Activated naive CD4-positive, alpha-beta T cell treated with anti-CD3 and anti-CD28 coated beads, Interleukin-2, amount 50 U/mL, for 72 hours (primary cell): ENCODE measurements around the gene XRCC2. TPM values are rescaled to one million over a fixed set of nuclear protein-coding genes. Genes with fewer than 3 reads are reported as not detected.
"Not testable (repeated sequence)": the region's sequence is repeated elsewhere in the genome, so short reads cannot be mapped to it uniquely, and the experiment has no call there.

Source experiments
- ATAC-seq, 2 donors: fragments of 150-1000 bp; cut with Tn5 transposase; 2 replicates each; pipeline ENCODE4 v1.10.0; 2021; ENCODE audit warnings: mild to moderate bottlenecking in 2 of 2, moderate library complexity in 2 of 2
- DNase-seq, 2 donors: peaks; one replicate each; pipeline ENCODE4 v3.0.0; 2021 to 2022; ENCODE audit warnings: low spot score in 2 of 2
- H3K27ac Mint-ChIP-seq, 2 donors: one replicate each; pipeline ENCODE4 v1.8.0; 2022; ENCODE audit warnings: mild to moderate bottlenecking in 2 of 2, mixed read lengths in 2 of 2
- H3K36me3 Mint-ChIP-seq, 2 donors: one replicate each; pipeline ENCODE4 v1.8.0; 2022; ENCODE audit warnings: mixed read lengths in 2 of 2
- H3K9me3 Mint-ChIP-seq, 2 donors: one replicate each; pipeline ENCODE4 v1.8.0; 2022; ENCODE audit warnings: mixed read lengths in 2 of 2
- total RNA-seq, 2 donors: library from RNA; stranded (reverse); gene quantifications; one replicate each; pipeline ENCODE4 v1.2.3, GENCODE V29; 2022

The XRCC2 gene
- total RNA-seq = 10 to 100 TPM; 11.5 to 26.2 TPM

- ATAC-seq = peak; percentile 94 to 96
- no peaks in the 10 kb centered on the region for H3K9me3 Mint-ChIP-seq
Measured at GRCh38 chr7:152675759-152676636, at the start of gene XRCC2. Gene XRCC2 (minus strand): TSS chr7:152676141. CDS start chr7:152676079, 62 bp downstream.

GRCh38 chr7:152723364-152723763, 47.4 kb upstream of the XRCC2 start:
- ATAC-seq (no peak), DNase-seq (no peak)
- Mint-ChIP-seq H3K27ac (no peak overlapping the region), H3K9me3 (no peaks in the 10 kb centered on the region), H3K36me3 (no peaks in the 10 kb centered on the region)

More at GRCh38 chr7:152675759-152676636, at the start of gene XRCC2:
- peak; percentile 98 for DNase-seq
- Mint-ChIP-seq H3K36me3 (peaks cover 15 to 21% of the 10 kb centered on the region in 2 donors), H3K27ac (peak within 1 kb of the TSS; percentile 89 to 100)

DNA sequence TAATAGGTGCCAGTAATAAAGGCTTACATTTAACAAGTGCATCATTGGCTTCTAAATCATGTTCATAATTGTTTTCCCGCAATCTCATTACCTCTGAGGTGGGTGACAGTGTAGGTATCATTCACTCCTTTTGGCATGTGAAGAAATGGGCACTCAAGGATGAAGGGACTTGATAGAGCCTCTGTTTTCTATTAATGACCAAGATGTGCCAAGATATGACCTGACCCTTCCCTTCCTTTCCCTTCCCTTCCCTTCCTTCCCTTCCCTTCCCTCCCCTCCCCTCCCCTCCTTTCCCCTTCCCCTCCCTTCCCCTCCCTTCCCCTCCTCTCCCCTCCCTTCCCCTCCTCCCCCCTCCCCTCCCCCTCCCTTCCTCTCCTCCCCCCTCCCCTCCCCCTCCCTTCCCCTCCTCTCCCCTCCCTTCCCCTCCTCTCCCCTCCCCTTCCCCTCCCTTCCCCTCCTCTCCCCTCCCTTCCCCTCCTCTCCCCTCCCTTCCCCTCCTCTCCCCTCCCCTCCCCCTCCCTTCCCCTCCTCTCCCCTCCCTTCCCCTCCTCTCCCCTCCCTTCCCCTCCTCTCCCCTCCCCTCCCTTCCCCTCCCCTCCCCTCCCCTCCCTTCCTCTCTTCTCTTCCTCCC, 36.6 kb upstream of the XRCC2 start:
- H3K9me3 Mint-ChIP-seq, H3K27ac Mint-ChIP-seq, H3K36me3 Mint-ChIP-seq, DNase-seq, ATAC-seq: not testable (repeated sequence)

GRCh38 chr7:152711444-152711944, 35.6 kb upstream of the XRCC2 start:
- DNase-seq = no peak
- H3K27ac Mint-ChIP-seq = no peak overlapping the region
- no peak for ATAC-seq
- H3K36me3 Mint-ChIP-seq = no peaks in the 10 kb centered on the region
- no peaks in the 10 kb centered on the region for H3K9me3 Mint-ChIP-seq

GRCh38 chr7:152710153-152710442, 34.2 kb upstream of the XRCC2 start:
- H3K9me3 Mint-ChIP-seq = peaks cover 0 to 4% of the 10 kb centered on the region in 2 donors
- H3K36me3 Mint-ChIP-seq = peaks cover 0 to 6% of the 10 kb centered on the region in 2 donors
- no peak for ATAC-seq

GRCh38 chr7:152709287-152710152, 33.6 kb upstream of the XRCC2 start:
- peak in 1 of 2 donors; percentile 28 for ATAC-seq
- Mint-ChIP-seq H3K36me3 (peaks cover 0 to 12% of the 10 kb centered on the region in 2 donors), H3K27ac (no peak overlapping the region), H3K9me3 (peaks cover 3 to 9% of the 10 kb centered on the region in 2 donors)
- no peak for DNase-seq

More at GRCh38 chr7:152710153-152710442, 34.2 kb upstream of the XRCC2 start:
- DNase-seq = no peak
- no peak overlapping the region for H3K27ac Mint-ChIP-seq

- Mint-ChIP-seq H3K9me3 (peaks cover 6 to 12% of the 10 kb centered on the region in 2 donors), H3K27ac (no peak overlapping the region), H3K36me3 (peaks cover 0 to 16% of the 10 kb centered on the region in 2 donors)
- DNase-seq (no peak), ATAC-seq (no peak)
Measured at GRCh38 chr7:152704796-152705384, 28.9 kb upstream of the XRCC2 start.

DNA sequence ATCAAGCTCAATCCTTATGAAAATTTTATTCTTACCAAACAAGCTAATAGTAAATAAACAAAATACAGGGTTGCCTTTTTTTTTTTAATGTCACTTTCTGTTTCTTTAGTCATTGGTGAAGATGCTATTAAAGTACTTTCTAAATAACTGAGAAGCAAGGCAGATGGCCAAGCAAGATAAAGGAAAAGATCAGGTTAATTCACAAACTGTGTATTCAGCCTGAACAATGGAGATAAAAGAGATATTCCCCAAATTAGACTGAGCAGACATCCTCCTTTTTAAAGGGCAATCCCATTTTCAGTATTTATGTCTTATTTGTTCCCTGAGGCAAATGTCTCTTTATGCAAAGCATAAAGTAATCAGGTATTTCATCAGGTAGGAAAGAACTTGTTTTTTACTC, 23.1 kb upstream of the XRCC2 start:
- DNase-seq (no peak), ATAC-seq (no peak)
- H3K9me3 Mint-ChIP-seq = no peaks in the 10 kb centered on the region
- no peaks in the 10 kb centered on the region for H3K36me3 Mint-ChIP-seq
- no peak overlapping the region for H3K27ac Mint-ChIP-seq

DNA sequence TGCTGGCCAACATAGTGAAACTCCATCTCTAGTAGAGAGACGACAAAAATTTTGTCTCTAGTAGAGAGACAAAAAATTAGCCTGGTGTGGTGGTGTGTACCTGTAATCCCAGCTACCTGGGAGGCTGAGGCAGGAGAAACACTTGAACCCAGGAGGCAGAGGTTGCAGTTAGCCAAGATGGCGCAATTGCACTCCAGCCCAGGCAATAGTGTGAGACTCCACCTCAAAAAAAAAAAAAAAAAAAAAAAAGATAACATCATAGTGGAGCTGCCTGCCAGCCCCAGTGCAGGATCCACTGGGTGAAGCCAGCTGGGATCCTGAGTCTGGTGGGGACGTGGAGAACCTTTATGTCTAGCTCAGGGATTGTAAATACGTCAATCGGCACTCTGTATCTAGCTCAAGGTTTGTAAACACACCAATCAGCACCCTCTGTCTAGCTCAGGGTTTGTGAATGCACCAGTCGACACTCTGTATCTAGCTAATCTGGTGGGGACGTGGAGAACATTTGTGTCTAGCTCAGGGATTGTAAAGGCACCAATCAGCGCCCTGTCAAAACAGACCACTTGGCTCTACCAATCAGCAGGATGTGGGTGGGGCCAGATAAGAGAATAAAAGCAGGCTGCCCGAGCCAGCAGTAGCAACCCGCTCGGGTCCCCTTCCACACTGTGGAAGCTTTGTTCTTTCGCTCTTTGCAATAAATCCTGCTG, 21.5 kb upstream of the XRCC2 start:
- H3K36me3 Mint-ChIP-seq, H3K27ac Mint-ChIP-seq, ATAC-seq, H3K9me3 Mint-ChIP-seq, DNase-seq: not testable (repeated sequence)

DNA sequence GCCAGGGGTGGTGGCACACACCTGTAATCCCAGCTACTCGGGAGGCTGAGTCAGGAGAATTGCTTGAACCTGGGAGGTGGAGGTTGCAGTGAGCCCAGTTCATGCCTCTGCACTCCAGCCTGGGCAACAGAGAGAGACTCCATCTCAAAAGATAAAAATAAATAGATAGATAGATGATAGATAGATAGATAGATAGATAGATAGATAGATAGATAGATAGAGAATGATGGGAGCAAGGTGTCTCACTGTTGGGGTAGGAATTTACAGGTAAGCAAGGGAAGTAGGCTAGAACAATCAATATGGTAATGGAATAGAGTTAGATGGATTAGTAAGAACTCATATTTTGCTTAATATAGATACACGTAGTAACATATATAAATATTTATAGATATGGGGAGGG, 16.3 kb upstream of the XRCC2 start:
- DNase-seq, H3K9me3 Mint-ChIP-seq, H3K36me3 Mint-ChIP-seq, ATAC-seq, H3K27ac Mint-ChIP-seq: not testable (repeated sequence)

DNA sequence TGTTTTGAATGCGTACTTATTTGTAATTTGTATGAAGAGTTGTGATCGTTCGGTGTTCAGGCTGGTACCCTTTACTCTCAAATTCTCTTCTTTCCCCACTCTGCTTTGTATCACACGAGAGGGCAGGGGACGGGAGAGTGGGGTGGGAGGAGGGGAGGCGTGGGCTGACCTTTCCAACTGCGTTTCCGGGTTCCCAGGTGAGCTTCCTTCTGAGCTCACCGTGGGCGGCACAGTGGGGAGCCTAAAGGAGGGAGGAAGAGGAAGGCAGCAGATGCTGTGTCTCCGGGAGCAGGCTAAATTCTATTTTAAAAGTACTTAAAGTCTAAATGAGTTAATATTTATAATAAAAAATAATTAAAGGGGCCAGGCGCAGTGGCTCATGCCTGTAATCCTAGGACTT, 7.4 kb upstream of the XRCC2 start:
- no peak for ATAC-seq
- Mint-ChIP-seq H3K36me3 (no peaks in the 10 kb centered on the region), H3K27ac (no peak overlapping the region), H3K9me3 (no peaks in the 10 kb centered on the region)
- DNase-seq = no peak

DNA sequence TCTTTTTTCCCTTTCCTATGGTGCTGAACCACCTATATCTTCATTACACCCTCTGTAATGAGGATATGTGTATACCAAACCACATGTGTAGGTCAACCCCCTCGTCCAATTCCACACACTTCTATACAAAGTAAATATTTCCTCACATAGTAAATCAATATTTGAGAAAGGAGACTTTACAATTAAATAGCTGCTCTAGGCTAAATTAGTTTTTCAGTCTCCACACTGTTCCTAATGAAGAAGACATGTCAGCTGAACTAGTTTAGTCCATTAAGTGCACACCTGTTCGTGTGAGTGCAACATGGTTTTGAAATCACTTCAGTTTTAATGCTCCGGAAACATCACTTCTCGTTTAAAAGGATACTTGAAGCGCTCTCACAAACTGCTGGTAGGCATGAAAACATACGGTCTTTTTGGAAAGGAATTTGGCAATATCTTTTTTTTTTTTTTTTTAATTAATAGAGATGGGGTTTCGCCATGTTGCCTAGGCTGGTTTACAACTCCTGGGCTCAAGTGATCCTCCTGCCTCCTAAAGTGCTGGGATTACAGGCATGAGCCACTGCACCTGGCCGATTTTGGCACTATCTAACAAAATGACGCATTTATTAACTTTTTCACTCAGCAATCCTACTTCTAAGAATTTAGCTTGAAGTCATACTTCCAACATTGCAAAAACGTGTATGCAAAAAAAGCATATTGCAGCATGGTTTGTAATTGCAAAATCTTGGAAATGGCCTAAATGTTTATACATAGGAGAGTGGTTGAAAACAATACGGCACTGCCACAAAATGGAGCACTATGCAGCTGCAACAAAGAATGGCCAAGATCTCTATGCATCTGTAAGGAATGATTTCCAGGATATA, 2.1 kb upstream of the XRCC2 start:
- peaks cover 14 to 15% of the 10 kb centered on the region in 2 donors for H3K36me3 Mint-ChIP-seq
- H3K27ac Mint-ChIP-seq = no peak overlapping the region
- ATAC-seq (no peak), DNase-seq (no peak)
- no peaks in the 10 kb centered on the region for H3K9me3 Mint-ChIP-seq

DNA sequence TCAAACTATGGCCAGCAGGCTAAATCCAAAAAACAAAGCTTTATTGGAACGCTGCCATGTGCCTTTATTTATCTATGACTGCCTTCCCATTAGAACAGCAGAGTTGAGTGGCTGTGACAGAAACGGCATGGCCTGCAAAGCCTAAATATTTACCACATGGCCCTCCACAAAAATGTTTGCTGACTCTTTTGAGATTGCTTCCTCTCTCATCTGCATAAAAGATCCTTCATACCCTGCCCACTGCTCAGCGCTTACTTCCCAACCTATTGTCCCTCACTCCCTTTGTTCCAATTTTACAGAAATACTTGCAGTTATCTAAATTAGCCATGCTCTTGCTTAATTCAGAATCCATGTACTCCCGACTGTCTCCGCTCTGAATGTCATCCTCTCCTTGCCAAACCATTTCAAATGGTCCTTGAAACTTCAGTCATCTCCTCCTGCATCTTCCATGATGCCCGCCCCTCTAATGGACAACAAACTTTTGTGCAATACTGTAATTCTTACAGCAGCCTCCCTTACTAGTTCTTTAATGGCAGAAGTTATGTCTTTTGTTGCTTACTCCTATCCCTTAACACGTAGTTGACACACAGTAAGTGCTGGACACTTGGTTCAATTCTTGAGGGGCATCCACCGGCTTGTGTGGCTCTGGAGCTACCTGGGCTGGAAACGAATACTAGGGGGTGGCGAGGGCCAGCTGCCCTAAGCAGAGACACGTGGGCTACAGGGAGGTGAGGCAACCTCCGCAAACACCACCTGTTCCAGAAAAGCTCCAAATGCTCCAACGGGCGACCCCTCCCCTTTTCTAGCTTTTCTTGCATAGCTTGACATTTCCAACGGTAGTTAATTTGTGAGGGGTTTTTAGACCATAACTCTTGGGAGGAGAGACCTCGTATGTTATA, 832 bp downstream of the XRCC2 start:
- Mint-ChIP-seq H3K36me3 (peaks cover 15 to 21% of the 10 kb centered on the region in 2 donors), H3K9me3 (no peaks in the 10 kb centered on the region), H3K27ac (peak overlapping the region; percentile 89 to 100)
- DNase-seq (peak in 1 of 2 donors; percentile 21), ATAC-seq (peak; percentile 30 to 31)

- ATAC-seq (no peak), DNase-seq (no peak)
- Mint-ChIP-seq H3K36me3 (peaks cover 15 to 21% of the 10 kb centered on the region in 2 donors), H3K27ac (no peak overlapping the region), H3K9me3 (no peaks in the 10 kb centered on the region)
Measured at GRCh38 chr7:152673897-152674296, 2.0 kb downstream of the XRCC2 start.
